HG02943 (cell line): ENCODE data around the gene RERE.
"Not testable (repeated sequence)": the region's sequence is repeated elsewhere in the genome, so short reads cannot be mapped to it uniquely, and the experiment has no call there.

ENCODE experiments used
- ATAC-seq: cut with Tn5 transposase; IDR thresholded peaks from one replicate; pipeline ENCODE4 v1.9.1; 2021; ENCODE audit warnings: mild to moderate bottlenecking, low read depth, moderate library complexity; ENCODE audit not compliant: unreplicated experiment

Gene RERE

GRCh38 chr1:8698012-8698630, 119.3 kb downstream of the RERE start:
- ATAC-seq, result no peak

GRCh38 chr1:8695442-8695841, 122.0 kb downstream of the RERE start:
- not testable (repeated sequence) for ATAC-seq

- no peak for ATAC-seq
These were observed 124.3 kb downstream of the RERE start for GRCh38 chr1:8693107-8693506.

- no peak for ATAC-seq
These were observed 125.8 kb downstream of the RERE start for GRCh38 chr1:8691662-8692061.

- no peak for ATAC-seq
These were observed 127.3 kb downstream of the RERE start for GRCh38 chr1:8690253-8690525.

GRCh38 chr1:8689431-8690252, 127.8 kb downstream of the RERE start:
- ATAC-seq, result no peak

GRCh38 chr1:8687538-8687937, 129.9 kb downstream of the RERE start:
- ATAC-seq, result no peak

GRCh38 chr1:8687039-8687438, 130.4 kb downstream of the RERE start:
- ATAC-seq, result no peak

- no peak for ATAC-seq
These were observed 132.0 kb downstream of the RERE start for GRCh38 chr1:8685463-8685862.

- no peak for ATAC-seq
These were observed 132.8 kb downstream of the RERE start for GRCh38 chr1:8684590-8684989.

- no peak for ATAC-seq
These were observed 134.9 kb downstream of the RERE start for GRCh38 chr1:8682573-8682972.

GRCh38 chr1:8681911-8682310, 135.5 kb downstream of the RERE start:
- no peak for ATAC-seq

- no peak for ATAC-seq
These were observed 136.5 kb downstream of the RERE start for GRCh38 chr1:8680664-8681650.

GRCh38 chr1:8679929-8680663, 137.3 kb downstream of the RERE start:
- ATAC-seq, result no peak

- no peak for ATAC-seq
These were observed 138.0 kb downstream of the RERE start for GRCh38 chr1:8679395-8679800.

- ATAC-seq, result no peak
These were observed 138.6 kb downstream of the RERE start for GRCh38 chr1:8678673-8679394.

GRCh38 chr1:8677782-8678181, 139.7 kb downstream of the RERE start:
- no peak for ATAC-seq

- no peak for ATAC-seq
These were observed 140.6 kb downstream of the RERE start for GRCh38 chr1:8676813-8677212.

GRCh38 chr1:8676072-8676471, 141.4 kb downstream of the RERE start:
- no peak for ATAC-seq

- no peak for ATAC-seq
These were observed 142.5 kb downstream of the RERE start for GRCh38 chr1:8674912-8675311.
